Activated T-cell treated with anti-CD3 and anti-CD28 coated beads, Interleukin-2, amount 50 U/mL, for 1 hour (primary cell): Measurements from ENCODE around the gene TMEM167A.

Experiments
- DNase-seq: peaks from one replicate; pipeline ENCODE4 v3.0.0-alpha.2; 2020

The TMEM167A gene

DNA sequence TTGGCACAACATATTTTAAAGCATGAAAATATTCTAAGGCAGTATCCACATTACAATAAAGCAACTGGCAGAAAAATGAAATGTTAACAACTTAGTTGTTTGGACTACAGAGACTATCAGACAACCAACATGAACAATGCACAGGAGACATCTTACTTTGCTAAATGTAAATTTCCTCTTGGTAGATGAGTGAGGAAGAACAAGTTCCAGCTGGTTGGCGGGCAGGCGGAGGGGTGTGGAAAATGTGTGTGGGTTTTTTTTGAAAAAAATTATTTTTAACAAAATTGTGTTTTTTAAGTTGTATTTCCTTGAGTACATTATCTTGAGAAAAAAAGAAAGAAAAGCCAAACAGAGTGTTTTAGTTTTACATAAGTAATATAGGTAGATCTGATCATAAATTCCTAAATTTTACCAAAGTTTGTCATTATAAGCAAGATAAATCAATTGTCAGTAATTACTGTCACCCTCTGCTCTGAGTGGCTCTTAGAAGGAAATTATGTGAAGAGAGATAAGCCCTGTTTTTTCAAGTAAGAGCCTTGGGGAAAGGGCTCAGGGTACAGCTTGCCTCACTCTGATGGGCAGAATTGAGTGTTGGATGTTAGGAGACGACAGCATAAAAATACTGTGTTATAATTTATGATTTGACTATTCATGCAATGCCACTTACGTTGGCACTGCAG, 42.5 kb downstream of the TMEM167A start:
- no peak for DNase-seq

DNA sequence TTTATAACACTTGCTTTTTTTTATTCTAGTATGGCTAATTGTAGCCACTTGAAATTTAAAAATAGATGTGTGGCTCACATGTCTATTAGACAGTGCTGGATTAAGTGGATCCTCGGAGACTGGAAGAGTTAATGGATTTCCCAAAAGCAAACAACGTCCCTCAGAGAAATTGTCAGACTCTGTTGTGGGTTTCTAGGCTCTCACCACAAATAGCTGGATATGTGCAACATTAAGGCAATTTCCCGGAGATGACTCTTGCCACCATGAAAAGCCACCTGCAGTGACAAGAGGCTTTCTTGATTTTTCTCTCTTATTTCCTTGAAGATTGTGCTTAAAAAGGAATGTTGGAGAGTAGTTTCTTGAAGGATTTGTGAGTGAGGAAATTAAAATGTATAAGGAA, 43.2 kb downstream of the TMEM167A start:
- no peak for DNase-seq

DNA sequence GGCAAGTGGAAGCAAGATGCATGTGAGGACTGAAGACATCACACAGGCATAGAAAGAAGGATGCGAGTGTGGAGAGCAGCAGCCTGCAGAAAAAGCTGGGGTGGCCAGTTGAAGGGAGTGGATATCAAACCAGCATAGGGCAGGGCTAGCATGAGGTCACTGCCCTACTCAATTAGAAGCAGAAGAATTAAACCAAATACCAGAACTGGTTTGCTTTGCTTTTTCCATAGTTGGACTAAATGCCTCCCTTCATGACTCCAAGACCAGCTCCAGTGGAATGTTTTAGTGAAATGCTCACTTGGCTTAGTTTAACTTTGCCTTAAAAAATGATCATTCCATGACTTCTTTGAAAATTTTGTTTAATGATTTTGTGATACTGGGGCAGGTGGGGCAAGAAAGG, 45.8 kb downstream of the TMEM167A start:
- no peak for DNase-seq

DNA sequence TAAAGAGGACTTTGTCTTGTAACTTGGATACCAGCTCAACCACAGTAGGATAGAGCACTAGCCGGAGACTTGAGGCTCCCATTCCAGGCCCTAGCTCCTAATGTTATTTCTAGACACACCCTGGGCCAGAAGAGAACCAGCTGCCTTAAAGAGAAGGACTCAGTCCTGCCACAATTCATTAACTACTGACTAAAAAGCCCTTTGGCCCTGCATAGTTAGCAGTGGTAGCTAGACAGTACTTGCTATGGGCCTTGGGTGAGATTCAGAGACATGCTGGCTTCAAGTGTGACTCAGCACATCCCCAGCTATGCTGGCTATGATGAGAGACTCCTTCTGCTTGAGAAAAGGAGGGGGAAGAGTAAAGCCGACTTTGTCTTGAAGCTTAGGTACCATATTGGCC, 47.3 kb downstream of the TMEM167A start:
- no peak for DNase-seq

DNA sequence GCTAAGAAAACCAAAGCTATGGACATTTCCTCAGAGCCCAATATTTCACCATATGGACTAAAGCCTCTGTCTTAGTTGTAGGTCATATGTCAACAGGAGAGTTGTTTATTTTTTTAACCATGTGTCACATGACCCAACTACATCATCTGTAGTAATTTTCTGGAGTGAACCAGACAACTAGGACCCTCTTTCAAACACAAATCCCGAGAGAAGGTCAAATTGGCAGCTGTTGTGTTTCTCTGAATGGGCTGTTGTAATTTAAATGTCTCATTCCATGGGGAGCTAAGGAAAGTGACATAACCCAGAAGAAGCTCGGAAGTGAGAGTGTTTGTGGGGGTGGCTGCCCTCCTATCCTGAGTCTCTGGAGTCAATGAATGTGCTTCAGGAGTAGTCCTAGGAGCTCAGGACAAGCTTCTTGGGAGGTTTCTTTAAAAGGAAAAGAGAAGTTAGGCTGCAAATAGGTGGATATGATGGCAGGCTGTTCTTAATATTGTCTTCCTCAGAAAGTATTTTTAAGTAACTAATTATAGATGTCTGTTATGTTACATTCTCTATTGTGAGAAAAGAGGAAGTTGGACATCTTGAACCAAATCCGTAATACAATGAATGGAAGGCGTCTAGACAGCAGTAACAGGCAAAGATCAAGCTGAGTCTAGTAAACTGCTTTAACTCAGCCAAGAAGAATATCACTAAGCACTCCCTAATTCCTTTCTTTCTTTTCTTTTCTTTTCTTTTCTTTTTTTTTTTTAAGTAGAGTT, 50.1 kb downstream of the TMEM167A start:
- no peak for DNase-seq

DNA sequence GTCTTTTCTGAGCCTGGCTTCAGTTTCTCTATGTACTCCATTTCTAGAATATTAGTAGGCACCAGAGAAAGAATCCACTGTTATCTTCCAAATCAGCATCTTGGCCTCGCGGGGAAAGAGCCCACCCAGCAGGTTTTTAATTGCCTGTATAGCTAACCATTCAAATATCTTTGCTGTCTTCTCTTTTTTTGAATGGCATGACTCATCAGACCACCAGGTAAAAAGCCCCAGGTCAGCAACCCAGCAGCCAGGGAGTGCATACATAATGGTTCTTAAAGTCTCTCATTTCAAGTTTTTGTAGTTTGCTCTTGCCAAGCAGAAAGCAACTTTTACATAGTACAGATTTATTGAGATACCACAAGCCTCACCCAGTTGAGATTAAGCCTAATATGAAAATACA, 50.7 kb downstream of the TMEM167A start:
- no peak for DNase-seq

DNA sequence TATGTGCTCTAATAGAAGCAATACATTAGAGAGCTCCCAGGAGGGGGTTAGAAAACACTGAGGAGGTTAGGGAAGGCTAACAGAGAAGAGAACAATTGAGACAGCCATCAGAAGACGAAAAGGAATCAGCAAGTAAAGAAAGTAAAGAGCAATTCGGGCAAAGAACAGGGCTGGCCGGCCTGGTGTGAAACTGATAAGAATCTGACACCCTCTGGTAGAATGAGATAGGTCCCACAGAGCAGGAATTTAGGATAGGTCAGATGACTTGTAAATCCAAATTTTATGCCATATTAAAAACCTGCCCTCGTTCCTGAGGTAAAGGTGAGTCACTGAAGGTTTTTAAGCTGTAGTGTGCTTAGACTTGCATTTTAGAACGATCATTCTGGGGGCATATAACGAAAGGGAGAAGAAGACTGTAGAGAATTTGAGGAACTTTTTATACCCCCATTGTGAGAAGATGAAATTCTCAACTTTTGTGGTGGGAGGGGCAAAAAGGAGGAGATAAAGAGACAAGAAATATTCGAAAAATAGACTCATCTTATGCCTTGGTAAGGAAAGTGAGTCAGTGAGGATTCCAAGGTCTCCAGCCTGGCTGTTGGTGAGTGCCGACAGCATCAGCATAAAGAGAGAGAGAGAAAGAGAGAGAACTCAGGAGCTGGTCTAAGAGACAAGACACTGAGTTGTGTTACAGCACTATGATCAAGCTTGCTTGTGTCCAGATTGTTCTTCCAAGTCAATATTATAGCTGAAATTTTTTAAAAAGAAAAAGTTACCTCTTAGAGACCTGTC, 51.3 kb downstream of the TMEM167A start:
- DNase-seq, result no peak

DNA sequence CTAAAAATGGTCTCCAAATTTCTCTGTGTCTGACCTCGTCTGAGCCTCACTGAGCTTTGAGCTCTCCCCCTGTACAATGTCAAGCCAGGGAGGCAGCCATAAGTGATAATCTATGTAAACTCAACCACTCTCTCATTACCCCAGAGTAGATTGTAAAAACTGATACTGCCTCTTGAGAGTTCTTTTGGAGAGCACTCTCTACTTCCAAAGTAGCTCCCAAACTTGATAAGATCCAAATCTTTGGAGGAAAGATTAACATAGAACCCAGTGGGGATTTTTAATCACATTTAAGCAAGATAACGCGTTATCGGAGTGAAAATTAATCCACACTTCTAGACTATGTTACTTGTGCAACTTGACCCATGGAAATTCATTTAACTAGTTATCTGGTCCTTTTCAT, 54.9 kb downstream of the TMEM167A start:
- DNase-seq, result no peak

DNA sequence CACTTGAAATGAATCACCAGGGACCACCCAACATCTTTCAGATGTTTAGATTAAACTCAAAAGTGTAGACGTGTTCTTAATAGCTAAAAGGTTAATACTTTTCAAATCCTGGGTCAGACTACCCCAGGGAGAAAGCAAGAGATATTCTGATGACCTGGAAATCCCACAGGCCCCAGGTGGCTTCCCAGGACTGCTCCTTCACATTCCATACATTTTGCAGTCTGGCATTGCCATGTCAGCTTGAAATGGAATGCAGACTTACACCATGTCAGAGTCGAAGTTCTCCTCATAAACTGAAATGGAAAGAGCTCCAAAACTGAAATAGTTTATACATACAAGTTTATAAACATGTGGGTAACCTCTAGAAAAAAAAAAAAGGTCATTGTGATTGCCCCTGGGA, 61.5 kb downstream of the TMEM167A start:
- no peak for DNase-seq

DNA sequence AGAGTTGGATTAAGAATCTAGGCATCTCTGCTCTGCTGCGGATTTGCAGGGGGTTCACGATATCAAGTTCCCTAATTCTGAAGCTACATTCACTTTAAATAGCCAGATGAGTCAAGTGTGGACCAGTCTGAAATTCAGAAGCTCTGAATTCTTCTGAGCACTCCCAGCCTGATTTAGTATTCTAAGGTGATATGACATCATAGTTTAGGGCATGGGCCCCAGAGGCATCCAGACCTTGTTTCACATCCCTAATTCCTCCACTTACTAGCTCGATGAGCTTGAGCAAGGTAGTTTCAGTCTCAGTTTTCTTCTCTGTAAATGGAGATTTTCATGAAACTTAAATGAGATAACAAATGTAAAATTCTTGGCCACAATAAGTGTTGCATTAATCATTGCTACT, 65.2 kb downstream of the TMEM167A start:
- no peak for DNase-seq

DNA sequence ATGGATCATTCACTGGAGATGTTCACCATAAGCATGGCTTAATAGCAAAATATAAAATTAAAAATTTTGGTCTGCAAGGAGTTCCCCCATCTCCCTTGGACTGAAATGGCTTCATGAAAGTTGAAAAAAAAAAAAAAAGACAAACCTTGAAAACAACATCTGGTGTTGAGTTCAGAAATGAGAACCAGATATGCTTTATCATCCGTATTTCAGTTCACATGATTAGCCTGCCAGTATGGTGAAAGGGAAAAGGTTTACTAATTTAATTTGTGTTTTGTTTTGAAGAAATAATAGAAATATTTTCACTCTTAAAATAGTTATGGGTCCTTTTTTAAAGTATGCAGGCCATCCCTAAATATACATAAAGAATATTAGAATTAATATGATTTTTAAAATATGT, 67.8 kb downstream of the TMEM167A start:
- no peak for DNase-seq

DNA sequence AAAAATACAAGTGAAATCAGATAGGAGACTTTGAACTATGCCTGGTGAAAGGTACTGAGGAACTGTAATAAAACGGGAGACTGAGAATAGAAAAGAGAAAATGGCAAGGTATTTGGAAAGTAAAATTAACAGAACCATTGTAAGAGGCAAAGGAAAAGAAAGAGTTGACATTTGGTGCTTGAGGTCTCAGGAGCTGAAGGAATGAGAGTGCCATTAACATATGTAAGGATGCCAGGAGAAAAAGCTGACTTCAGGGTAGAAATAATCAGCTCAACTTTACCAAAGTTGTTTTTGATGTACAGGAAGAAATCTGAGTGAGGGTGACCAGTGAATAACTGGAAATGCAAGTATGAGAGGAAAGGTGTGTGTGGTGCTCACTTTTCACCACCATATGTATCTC, 69.4 kb downstream of the TMEM167A start:
- no peak for DNase-seq

DNA sequence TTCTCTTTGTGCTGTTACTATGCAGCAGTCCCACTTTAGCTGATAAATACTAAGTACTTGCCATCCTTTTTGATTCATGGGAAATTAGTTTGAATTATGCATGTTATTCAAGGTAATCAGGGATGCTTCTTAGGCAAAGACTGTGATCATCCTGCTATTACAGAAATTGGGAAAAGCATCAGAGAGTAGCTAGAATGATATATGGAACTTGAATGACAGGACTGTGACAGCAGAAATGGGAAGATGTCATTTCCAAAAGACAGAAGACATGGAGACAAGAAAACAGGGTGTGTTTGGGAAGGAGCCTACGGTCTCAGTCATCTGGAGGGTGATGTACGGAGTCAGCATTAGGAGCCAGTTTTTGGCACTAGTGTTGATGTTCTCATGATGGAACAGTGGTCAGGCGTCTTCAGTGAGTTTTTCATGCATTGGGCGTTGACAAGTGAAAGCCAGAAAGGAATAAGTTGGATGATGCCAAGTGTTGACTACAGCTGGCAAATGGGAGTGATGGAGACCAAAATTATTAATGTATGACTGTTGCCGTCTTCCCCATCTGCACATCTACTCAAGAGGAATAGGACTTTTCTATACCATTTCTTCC, 70.4 kb downstream of the TMEM167A start:
- DNase-seq, result no peak

DNA sequence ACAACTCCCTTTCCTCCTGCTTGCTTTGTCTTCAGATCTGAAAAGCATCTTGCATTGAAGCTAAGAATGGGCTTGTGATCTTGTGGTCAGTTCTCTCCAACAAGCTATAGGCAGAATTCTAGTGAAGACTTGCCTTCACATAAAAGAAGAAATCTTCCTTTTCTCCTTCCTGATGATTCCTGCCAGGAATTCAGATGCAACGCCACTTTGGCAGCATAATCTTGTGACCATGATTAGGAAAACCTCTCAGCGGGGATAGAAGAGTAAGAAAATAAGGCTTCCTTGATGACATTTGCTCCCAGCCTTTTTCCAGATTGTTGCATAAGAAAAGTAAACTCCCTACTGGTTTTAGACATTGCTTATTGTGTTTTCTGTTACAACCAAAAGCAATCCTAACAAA, 73.4 kb downstream of the TMEM167A start:
- no peak for DNase-seq
